NCI-H82 (cell line): ENCODE data around the gene ANKRD28.
A peak's percentile ranks its signal among the peaks of the same experiment; 100 is the strongest.
"Not testable (repeated sequence)": the region's sequence is repeated elsewhere in the genome, so short reads cannot be mapped to it uniquely, and the experiment has no call there.

ENCODE experiments used
- DNase-seq: peaks from one replicate; lab custom pipeline; 2025; lab: John Stamatoyannopoulos, UW

Gene ANKRD28

GRCh38 chr3:15634671-15635070, 163.1 kb downstream of the ANKRD28 start:
- no peak for DNase-seq

- no peak for DNase-seq
Observed at GRCh38 chr3:15633766-15634598, 163.8 kb downstream of the ANKRD28 start.

DNA sequence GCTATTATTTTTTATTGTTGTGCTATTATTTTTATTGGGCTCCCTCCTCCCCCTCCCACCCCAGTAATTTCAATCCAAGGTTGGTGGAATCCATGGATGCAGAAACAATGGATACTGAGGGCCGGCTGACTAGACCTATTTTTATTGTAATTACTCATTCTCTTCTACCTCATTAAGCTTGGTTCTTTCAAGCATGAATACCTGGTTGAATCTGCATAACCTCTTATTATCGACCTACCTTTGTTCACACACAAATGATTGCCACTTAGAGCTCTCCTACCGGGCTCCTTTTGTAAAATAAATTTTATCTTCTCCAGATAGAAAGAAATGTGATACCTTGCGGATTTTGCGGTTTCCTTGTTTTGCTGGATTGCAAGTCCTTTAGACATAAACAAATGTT, 164.6 kb downstream of the ANKRD28 start:
- no peak for DNase-seq

GRCh38 chr3:15632212-15632580, 165.6 kb downstream of the ANKRD28 start:
- no peak for DNase-seq

DNA sequence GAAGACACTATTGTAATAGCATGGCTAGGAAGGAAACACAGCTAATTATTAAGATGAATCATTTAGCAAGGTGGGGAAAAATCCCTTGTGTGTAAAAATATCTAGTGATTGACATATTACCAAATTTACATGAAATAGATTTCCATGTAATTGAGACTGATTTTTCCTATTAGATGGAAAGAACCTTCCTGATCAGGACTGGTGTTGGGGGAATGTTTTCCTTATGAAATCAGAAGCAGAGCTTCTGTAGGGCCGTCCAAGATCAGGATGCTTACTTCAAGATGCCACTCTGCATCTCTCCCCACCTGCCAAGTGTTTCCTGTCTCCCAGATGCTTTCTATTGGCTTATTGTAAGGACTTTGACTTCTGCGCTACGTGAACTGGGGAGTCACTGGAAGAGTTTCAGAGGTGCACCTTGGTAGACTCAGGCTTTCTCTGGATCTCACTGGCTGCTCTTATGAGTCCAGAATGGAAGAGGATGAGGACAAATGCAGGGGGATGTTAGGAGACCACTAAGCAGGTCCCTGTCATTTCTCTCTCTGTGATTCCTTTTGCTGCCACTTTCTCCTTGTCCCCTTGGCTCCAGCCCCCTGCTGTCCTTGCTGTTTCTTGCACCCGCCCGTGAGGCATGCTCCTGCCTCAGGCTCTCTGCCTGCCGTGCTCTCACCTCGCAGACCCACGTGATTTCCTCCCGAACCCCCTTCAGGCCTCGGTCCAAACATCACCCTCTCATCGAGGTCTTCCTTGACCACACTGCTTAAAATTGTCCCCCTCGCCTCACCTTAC, 166.2 kb downstream of the ANKRD28 start:
- DNase-seq, result no peak

DNA sequence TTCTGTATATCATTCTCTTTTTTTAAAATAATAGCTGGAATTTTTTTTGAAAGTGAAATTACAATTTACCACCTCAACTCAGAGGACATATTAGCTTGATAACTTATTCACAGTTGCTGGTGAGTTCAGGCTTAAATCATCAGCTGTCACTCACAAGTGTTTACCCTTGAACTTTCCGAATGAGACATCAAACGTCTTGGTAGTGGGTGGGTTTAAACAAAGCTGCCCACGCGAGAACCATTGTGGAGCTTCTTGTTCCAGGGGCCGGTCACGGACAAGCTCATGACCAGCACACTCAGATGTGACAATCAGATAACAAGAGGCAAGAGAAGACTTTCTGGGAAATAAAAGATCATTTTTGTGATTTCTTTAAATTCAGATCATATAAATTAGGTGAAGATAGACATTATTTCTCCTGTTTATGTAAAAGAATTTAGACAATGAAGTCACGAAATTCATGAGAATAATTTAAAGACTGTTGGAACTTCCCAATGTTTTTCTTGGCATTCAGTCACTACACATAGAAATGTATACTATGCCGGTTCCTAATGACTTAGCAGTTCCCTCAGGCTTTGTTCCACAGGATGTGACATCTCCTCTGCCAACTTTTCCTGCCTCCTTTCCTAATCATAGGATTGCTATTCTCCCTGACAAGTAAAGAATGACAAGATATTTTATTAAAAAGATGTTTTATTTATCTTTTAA, 167.0 kb downstream of the ANKRD28 start:
- DNase-seq, result no peak

DNA sequence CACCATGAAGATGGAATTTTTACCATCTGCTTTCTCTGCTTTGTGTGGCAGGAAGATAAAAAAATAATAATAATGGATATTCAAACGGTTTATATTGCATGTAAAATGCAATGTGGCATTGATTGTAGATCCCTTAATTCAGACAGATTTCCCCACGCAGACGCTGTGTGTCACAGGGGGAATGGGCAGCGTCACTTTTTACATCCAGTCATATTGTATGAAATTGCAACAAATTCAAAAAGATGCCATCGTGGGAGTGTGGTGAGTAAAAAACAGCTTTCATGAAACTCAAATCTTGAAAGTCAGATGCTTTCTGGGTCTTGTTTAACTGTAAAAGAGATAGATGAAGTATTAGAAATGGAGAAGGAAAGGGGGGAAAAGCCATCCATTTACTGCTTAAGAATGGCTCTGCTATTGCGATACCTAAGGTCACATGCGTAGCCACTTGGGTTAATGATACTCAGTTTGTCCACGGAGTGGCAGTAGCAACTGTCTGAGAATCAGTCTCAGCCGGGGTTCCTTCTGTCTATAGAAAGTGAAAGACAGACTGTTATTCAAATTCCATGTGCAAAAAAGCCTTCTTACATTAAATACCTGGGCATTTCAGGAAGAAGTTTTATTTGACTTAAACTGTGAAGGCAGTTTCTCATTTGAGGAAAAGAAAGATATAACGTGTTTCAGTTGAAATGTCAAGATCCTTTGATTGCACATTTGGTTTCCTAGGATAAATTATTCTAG, 167.8 kb downstream of the ANKRD28 start:
- DNase-seq, result peak; percentile 74

GRCh38 chr3:15628967-15629366, 168.8 kb downstream of the ANKRD28 start:
- DNase-seq, result no peak

GRCh38 chr3:15623535-15624440, 174.0 kb downstream of the ANKRD28 start:
- no peak for DNase-seq

DNA sequence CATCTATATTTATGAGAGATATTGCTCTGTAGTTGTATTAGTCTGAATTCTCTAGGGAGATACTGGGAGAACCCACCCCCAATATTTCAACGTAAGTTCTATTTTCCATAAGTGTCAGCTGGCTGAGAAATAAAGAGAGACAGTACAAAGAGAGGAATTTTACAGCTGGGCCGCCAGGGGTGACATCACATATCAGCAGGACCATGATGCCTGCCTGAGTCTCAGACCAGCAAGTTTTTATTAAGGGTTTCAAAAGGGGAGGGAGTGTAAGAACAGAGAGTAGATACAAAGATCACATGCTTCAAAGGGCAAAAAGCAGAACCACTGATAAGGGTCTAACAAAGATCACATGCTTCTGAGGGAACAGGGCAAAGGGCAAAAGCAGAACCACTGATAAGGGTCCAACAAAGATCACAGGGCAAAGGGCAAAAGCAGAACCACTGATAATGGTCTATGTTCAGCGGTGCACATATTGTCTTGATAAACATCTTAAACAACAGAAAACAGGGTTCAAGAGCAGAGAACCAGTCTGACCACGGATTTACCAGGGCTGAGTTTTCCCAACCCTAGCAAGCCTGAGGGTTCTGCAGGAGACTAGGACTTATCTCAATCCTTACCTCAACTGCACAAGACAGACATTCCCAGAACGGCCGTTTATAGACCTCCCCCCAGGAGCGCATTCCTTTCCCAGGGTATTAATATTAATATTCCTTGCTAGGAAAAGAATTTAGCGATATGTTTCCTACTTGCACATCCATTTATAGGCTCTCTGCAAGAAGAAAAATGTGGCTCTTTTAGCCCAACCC, 177.9 kb downstream of the ANKRD28 start:
- DNase-seq, result not testable (repeated sequence)
